ENCODE measurements around the gene TAF1C.

TAF1C gene

GRCh38 chr16:84182680-84183571 is 3.9 kb downstream of the TAF1C start:
- no peak for DNase-seq

DNA sequence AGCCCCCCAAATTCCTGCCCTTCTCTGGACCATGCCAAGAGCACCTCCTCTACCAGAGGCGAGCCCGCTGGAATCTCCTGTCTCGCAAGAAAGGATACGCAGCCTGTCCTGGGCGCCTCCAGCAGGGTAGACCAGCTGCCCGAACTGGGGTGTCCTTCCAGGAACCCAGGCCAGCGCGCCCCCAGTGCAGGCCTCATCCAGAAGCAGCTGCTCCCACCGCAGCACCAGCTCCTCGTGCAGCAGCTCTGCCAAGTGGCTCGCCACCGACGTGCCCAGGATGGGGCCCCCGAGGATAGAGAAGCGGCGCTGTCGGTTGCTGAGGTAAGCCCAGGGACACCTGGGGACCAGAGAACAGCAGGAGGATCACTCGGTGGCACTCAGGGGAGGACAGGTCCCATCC is 4.8 kb downstream of the TAF1C start:
- DNase-seq = no peak

GRCh38 chr16:84181144-84181915 is 5.5 kb downstream of the TAF1C start:
- DNase-seq = no peak

- no peak for DNase-seq
Observed at GRCh38 chr16:84180519-84181140, 6.2 kb downstream of the TAF1C start.

GRCh38 chr16:84179612-84180320 is 7.1 kb downstream of the TAF1C start:
- no peak for DNase-seq

DNA sequence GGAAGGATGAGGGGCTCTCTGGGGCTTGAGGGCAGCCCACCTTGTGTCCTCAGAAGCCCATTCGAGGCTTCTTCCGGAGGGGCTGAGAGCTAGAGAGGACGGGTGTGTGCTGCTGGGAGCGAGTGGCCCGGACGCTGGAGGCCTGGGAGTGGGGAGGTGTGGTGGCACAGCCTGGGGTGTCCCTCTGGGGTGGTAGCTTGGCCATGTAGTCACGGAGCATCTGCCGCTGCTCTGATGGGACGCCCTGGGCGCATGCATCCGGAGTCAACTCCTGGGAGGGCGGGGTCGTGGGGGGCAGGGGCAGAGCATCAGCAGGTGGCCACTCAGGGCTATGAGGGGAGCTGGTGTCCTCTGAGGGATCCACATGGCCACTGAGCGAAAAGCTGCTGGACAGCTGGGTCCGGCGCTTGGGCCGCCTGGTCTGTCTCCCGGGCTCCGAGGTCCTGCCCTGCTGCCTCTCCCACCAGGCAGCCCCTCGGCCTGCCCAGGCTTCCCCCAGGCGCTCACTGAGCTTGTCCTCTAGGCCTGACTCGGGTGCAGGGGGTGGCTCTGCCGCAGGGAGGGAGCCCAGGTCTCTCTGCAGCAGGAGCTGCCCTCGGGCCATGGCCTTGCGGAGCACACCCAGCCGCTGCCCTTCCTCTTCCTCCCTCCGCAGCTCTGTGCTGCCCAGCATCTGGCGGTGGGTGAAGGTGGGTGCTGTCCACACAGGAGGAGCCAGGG is 7.8 kb downstream of the TAF1C start:
- DNase-seq = no peak

- no peak for DNase-seq
Observed at GRCh38 chr16:84178146-84178765, 8.6 kb downstream of the TAF1C start.

- DNase-seq = no peak
Observed at GRCh38 chr16:84177741-84178073, 9.2 kb downstream of the TAF1C start.

DNA sequence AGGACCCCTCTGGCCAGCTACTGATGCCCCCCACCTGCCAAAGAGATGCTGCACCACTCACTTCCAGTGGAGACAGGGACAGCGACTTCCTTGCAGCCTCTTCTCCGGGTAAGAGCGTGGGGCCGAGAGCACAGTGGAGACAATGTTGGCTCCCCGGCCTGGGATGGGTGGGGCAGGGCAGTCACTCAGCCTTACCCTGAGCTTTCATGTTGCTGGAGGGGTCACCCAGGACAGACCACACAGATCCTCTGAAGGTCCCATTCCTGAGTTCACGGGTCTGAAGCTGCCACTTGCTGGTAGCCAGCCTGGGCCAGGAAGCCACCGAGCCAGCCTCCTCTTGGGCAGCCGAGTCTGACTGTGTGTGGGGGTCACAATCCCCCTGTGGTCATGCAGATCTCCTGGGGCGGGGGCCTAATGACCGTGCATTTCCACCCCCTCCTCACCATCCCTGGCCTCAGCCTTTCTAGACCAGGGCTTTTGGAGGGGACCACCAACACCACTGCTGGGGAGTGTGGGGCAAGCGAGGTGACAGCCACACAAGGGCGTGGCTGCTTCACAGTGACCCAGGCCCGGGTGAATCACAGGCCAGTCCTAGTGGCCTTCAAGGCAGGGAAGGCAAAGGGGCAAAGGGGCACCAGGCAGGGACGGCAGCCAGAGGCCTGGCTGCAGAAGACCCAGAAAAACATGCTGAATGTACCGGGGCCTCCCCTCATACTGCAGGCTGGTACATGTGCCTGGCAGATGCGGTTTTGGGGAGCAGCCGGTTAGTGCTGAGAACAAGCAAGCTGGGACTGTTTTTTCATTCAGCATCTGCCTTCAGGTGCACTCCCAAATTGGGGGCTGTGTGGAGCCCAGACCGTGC is 10.4 kb downstream of the TAF1C start:
- DNase-seq = no peak

DNA sequence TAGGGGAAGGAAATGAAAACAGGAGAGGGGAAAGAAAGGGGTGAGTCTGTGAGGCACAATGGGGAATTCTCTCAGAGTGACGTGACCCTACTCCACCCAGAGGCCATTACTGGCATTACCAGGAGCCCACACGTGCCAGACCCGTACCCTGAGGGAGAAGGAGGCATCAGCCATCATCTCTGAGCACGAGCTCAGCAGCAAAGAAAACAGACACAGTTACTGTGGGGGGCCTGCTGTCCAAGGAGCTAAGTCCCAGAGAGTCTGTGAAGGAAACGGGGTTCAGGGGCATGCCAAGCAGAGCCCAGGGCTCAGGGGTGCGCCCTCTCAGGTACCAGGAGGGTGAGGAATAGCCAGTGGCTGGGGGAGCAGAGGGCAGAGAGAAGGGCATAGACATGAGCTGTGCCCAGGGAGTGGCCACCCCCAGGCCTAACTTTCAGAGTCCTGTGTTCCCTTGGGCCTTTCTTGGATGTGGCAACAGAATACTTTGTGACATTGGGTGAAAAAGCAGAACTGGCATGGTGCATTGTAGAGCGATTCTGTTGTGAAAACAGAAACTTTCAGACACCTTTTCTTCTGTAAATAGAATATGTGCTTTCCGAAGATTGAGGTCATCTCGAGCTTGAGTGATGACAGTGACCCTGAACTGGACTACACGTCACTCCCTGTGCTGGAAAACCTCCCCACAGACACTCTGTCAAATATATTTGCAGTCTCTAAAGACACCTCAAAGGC is 11.3 kb downstream of the TAF1C start:
- DNase-seq = no peak

DNA sequence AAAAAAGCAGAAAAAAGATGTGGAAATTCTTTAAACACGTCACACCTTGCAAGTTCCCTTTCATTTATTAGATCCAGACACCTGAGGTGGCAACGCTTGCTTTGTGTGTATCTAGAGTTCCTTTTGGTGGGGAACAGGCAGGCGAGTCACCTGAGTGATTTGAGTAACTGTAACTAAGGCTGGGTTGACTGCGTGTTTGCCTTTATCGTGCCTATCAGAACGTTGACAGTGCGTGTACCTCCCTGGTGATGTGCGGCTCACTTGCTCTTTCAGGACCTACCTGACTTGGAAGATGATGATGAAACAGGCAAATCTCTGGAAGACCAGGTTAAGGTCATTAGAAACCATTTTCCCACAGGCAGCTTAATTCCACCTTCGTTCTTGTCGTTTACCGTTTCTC is 12.5 kb downstream of the TAF1C start:
- no peak for DNase-seq

- no peak for DNase-seq
Observed at GRCh38 chr16:84169765-84170310, 17.0 kb downstream of the TAF1C start.

DNA sequence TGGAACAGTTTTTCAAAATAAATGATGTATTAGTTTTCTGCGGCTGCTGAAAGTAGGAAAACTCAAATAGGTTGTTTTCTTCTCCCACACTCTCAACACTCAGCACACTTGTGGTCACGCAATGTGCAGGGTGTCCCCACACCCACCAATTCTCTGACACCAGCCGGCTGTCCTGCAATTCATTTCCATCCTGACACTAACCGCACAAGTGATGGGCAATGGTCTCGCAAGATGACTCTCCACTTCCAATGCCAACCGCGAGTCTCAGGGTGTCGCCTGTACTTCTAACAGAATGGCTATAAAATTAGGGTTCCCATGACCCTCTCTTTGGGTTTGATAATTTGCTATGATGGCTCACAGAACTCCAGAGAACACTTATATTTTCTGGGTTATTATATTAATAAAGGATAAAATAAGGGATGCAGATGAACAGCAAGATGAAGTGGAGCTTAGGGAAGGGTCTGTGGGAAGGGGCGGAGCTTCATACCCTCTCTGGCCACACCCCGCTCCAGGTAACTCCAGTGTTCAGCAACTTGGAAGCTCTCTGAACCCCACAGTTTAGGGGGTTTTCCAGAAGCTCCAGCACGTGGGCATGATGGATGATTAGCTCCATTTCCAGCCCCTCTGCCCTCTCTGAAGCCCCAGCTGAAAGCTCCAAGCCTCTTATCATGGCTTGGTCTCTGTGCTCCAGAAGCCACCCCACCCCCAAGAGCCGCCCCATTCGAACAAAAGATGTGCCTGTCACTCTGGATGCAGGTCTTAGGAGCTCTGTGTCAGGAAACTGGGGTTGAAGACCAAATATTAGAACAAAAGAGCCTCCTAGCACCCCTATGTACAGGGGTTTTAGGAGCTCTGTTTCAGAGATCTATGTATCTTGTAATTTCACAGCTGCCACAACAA is 19.8 kb downstream of the TAF1C start:
- DNase-seq = no peak

DNA sequence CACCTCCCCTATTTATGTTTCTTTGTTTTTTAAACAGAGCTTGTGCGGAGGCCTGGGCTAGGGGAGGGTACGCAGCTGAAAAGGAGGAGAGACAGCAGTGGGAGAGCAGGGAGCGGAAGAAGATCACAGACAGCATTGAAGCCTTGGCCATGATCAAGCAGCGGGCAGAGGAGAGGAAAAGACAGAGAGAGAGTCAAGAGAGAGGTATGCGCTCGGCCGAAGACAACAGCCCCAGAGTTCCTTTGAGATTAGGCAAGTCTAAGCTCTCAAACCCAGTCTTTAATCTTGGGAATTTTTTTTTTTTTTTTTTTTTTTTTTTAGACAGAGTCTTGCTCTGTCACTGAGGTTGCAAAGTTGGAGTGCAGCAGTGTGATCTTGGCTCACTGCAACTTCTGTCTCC is 21.1 kb downstream of the TAF1C start:
- no peak for DNase-seq

DNA sequence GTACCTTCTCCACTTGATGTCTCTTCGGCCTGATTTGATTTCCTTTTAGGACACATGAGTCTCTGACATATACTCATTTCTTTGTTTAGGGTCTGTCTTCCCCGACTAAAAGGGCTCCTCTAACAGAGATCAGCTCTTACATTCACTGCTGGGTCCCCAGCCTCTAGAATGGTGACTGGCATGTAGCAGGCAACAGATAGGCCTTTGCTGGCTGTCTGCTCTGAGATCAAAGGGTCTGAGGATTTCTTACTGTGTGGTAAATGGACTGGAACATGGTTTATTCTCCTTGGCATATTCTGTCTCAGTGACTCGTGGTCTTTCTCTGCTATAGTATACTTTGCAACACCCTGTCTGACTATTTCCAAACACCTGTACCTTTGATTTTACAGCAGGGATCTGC is 25.1 kb downstream of the TAF1C start:
- DNase-seq = no peak

- no peak for DNase-seq
Observed at GRCh38 chr16:84161037-84161436, 25.8 kb downstream of the TAF1C start.

- DNase-seq = no peak
Observed at GRCh38 chr16:84159800-84160199, 27.1 kb downstream of the TAF1C start.

DNA sequence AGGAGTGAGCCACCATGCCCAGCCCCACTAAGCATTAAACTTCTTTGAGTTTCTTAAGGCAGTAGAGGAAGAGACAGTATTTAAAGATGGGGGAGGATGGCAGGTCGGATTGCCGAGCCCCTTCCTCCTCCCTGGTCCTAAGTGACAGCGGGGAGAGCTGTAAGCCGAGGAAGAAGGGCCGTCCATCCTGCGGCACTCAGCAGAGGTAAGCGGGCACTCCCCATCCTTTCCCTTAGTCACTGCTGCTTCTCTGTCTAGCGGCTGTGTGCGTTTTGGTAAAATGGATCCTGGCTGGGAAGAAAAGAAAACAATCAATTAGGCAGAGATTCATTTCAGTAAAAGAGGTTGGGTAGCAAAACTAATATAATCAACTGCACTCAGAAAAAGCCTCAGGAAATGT is 27.9 kb downstream of the TAF1C start:
- no peak for DNase-seq

DNA sequence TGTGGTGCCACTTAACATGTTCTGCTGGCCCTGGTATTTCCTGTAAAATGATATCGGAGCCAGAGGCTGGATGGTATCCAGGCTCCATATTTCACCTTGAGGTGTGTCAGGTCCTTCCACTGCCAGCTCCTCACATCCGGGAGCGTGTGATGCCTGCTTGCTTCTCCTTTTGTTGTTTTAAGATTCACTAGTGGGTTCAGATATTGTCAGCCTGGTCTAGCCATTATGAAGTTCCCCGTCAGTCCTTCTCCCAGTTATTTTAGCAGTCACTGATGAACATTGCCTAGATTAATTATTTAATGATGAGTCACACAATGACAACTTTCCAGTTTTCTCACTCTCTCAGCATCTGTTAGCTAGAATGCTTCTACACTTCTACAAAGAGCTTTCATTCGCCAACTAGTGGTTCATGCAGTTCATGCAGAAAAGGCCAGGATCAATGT is 30.5 kb downstream of the TAF1C start:
- DNase-seq = no peak
